ENCODE results near the gene EFCAB6.

- TF ChIP-seq, protein P1, sequence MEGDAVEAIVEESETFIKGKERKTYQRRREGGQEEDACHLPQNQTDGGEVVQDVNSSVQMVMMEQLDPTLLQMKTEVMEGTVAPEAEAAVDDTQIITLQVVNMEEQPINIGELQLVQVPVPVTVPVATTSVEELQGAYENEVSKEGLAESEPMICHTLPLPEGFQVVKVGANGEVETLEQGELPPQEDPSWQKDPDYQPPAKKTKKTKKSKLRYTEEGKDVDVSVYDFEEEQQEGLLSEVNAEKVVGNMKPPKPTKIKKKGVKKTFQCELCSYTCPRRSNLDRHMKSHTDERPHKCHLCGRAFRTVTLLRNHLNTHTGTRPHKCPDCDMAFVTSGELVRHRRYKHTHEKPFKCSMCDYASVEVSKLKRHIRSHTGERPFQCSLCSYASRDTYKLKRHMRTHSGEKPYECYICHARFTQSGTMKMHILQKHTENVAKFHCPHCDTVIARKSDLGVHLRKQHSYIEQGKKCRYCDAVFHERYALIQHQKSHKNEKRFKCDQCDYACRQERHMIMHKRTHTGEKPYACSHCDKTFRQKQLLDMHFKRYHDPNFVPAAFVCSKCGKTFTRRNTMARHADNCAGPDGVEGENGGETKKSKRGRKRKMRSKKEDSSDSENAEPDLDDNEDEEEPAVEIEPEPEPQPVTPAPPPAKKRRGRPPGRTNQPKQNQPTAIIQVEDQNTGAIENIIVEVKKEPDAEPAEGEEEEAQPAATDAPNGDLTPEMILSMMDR (IDR thresholded peaks at IDR 0.05): no peak
- TF ChIP-seq POLR2A (IDR thresholded peaks at IDR 0.05): no peak
Observed at GRCh38 chr22:43812890-43813289, 785 bp upstream of the EFCAB6 start.

All from right lobe of liver (tissue), 4 donors.